ENCODE data around the gene DDX54.
"Not testable (repeated sequence)": the region's sequence is repeated elsewhere in the genome, so short reads cannot be mapped to it uniquely, and the experiment has no call there.

DDX54 gene

GRCh38 chr12:113118142-113118541, 67.1 kb downstream of the DDX54 start:
- H3K27ac ChIP-seq: no peak overlapping the region
- TF ChIP-seq CTCF (conservative IDR thresholded peaks at IDR 0.05): no peak

GRCh38 chr12:113117684-113118083, 67.6 kb downstream of the DDX54 start:
- not testable (repeated sequence) for H3K27ac ChIP-seq

GRCh38 chr12:113116875-113117274, 68.4 kb downstream of the DDX54 start:
- TF ChIP-seq CTCF (conservative IDR thresholded peaks at IDR 0.05): no peak
- H3K27ac ChIP-seq: no peak overlapping the region

GRCh38 chr12:113115455-113116126, 69.7 kb downstream of the DDX54 start:
- no peak overlapping the region for H3K27ac ChIP-seq
- no peak for TF ChIP-seq CTCF (conservative IDR thresholded peaks at IDR 0.05)

GRCh38 chr12:113114447-113115178, 70.7 kb downstream of the DDX54 start:
- no peak for TF ChIP-seq CTCF (conservative IDR thresholded peaks at IDR 0.05)

GRCh38 chr12:113113397-113113796, 71.9 kb downstream of the DDX54 start:
- H3K27ac ChIP-seq: no peak overlapping the region
- no peak for TF ChIP-seq CTCF (conservative IDR thresholded peaks at IDR 0.05)

More at GRCh38 chr12:113114447-113115178, 70.7 kb downstream of the DDX54 start:
- no peak overlapping the region for H3K27ac ChIP-seq

GRCh38 chr12:113112043-113112899, 73.0 kb downstream of the DDX54 start:
- TF ChIP-seq CTCF (conservative IDR thresholded peaks at IDR 0.05): no peak
- H3K27ac ChIP-seq: no peak overlapping the region

Data from VCaP (cell line).